ENCODE measurements around the gene GPC3.
"Not testable (repeated sequence)": the region's sequence is repeated elsewhere in the genome, so short reads cannot be mapped to it uniquely, and the experiment has no call there.

DNA sequence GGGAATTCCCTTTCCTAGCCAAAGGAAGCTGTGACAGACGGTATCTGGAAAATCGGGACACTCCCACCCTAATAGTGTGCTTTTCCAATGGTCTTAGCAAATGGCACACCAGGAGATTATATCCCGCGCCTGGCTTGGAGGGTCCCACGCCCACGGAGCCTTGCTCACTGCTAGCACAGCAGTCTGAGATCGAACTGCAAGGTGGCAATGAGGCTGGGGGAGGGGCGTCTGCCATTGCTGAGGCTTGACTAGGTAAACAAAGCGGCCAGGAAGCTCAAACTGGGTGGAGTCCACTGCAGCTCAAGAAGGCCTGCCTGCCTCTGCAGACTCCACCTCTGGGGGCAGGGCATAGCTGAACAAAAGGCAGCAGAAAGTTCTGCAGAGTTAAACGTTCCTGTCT, 364.0 kb downstream of the GPC3 start:
- TF ChIP-seq POLR2A (IDR thresholded peaks at IDR 0.05), result not testable (repeated sequence)
- TF ChIP-seq, protein P1, sequence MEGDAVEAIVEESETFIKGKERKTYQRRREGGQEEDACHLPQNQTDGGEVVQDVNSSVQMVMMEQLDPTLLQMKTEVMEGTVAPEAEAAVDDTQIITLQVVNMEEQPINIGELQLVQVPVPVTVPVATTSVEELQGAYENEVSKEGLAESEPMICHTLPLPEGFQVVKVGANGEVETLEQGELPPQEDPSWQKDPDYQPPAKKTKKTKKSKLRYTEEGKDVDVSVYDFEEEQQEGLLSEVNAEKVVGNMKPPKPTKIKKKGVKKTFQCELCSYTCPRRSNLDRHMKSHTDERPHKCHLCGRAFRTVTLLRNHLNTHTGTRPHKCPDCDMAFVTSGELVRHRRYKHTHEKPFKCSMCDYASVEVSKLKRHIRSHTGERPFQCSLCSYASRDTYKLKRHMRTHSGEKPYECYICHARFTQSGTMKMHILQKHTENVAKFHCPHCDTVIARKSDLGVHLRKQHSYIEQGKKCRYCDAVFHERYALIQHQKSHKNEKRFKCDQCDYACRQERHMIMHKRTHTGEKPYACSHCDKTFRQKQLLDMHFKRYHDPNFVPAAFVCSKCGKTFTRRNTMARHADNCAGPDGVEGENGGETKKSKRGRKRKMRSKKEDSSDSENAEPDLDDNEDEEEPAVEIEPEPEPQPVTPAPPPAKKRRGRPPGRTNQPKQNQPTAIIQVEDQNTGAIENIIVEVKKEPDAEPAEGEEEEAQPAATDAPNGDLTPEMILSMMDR (IDR thresholded peaks at IDR 0.05), result not testable (repeated sequence)
